HG02840 (cell line): ENCODE data around the gene TPD52L2.
"Not testable (repeated sequence)": the region's sequence is repeated elsewhere in the genome, so short reads cannot be mapped to it uniquely, and the experiment has no call there.

Source experiments
- ATAC-seq: cut with Tn5 transposase; IDR thresholded peaks from one replicate; pipeline ENCODE4 v1.9.1; 2021; ENCODE audit warnings: mild to moderate bottlenecking, moderate library complexity, moderate number of reproducible peaks; ENCODE audit not compliant: unreplicated experiment, low FRiP score

TPD52L2 gene

DNA sequence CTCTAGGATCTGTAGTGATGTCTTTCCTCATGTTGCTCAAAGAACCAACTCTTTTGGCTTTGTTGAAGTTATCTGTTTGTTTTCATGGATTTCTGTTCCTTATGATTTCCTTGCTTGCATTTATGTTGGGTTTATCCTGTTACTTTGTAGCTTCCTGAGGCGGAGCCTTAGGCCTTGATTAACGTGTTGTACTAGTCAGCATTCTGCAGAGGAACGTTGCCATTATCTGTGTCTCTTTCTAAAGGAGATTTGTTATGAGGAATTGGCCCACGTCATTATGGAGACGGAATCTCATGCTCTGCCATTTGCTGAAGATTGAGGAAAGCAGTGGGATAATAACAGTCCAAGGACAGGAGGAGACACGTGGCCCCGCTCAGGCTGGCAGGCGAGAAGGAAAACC lies 61.2 kb downstream of the TPD52L2 start:
- no peak for ATAC-seq

DNA sequence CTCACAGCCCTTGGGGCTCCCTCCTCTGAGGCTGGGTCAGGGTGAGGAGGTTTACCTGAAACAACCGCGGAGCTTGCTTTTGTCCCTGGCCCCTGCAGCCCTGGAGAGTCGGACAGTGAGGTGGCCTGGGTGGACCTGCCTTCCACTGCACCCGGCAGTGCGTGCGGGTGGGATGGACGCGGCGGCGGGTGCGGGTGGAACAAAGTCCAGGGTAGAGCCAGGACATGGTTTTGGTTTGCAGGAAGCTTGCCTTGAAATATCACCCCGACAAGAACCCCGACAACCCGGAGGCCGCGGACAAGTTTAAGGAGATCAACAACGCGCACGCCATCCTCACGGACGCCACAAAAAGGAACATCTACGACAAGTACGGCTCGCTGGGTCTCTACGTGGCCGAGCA lies 64.0 kb downstream of the TPD52L2 start:
- no peak for ATAC-seq

DNA sequence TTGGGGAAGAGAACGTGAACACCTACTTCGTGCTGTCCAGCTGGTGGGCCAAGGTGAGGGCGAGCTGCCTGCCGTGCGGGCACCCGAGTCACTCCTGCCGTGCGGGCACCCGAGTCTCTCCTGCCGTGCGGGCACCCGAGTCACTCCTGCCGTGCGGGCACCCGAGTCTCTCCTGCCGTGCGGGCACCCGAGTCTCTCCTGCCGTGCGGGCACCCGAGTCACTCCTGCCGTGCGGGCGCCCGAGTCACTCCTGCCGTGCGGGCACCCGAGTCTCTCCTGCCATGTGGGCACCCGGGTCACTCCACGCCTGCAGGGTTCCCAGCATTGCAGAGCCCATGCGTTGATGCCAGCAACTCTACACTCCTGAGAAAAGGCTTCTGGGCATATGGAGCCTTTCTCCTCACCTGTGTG lies 64.4 kb downstream of the TPD52L2 start:
- not testable (repeated sequence) for ATAC-seq

DNA sequence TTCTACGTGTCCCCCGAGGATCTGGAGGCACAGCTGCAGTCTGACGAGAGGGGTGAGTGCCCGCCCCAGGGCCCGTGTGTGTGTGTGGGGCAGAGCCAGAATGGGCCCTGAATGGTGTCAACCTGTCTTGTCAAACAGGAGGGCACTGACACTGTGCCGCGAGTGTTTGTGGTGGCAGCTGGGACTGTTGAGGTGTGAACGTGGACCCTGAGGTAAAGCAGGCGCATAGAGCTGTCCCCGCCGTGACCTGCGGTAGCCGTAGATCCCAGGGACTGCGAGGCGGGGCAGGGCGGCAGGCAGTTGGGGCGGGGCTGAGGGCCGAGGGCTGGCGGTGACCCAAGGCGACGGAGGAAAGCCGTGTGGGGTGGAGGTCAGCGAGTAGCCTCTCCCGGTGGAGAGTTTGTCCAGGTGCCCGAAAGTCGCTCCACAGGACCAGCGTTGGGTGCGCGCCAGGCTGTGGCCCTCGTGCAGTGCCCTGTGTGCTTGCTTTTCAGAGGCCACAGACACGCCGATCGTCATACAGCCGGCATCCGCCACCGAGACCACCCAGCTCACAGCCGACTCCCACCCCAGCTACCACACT lies 66.0 kb downstream of the TPD52L2 start:
- no peak for ATAC-seq

DNA sequence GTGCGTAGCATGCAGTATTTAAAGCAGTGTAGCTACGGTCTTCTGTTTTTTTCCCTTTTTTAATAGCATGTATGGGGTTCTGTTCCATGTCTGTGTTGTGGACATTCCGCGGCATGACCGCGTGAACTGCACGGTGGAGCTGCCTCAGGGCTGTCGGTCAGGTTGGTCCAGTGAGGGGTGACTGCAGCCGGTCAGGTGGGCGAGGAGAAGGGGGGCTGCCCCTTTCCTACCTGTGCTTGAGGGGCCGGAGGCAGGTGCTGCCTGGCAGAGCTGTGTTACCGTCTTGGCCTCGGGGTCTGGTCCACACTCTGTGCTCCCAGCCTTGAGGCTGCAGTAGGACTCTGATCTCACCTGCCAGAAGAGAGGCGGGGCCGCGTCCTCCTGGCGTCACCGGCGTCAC lies 66.7 kb downstream of the TPD52L2 start:
- ATAC-seq: no peak

DNA sequence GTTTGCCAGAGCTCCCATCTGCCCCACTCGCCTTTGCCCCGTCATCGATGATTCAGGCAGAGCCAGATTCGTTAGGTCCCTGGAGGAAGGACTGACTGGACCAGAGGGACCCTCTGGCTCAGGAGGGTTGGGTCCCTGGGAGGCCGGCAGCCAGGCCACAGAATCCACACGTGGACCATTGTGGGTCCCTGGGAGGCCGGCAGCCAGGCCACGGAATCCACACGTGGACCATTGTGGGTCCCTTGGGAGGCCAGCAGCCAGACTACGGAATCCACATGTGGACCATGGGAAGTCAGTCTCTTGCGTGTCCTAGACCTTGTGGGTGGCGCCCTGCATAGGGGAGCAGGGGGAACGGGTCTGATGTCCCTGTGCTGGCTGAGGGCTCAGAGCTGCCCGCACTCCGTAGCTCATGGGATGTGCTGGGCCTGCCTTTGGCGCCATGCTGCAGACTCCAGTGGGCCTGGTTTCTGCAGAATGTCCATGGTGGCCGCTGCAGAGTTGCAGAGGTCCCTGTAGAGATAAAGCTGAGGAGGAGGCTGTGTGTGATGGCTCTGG lies 67.6 kb downstream of the TPD52L2 start:
- ATAC-seq: no peak

DNA sequence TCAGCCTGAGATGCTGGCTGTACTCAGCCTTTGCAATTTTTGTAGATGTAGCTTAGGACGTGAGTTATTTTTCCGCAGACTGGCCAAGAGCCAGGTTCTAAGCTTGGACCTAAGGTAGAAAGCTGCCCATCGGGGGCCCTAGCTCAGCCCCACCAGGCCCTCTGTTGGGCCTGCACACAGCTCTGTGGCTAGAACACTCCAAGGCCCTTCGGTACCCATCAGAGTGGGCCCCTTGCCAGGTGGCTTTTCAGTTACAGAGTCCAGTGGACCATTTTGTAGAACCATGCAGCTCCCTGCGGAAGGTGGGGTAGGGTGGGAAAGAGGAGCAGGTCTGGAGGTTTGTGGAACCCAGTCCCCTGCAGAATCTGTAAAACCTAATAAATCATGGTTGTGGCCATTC lies 68.6 kb downstream of the TPD52L2 start:
- no peak for ATAC-seq

DNA sequence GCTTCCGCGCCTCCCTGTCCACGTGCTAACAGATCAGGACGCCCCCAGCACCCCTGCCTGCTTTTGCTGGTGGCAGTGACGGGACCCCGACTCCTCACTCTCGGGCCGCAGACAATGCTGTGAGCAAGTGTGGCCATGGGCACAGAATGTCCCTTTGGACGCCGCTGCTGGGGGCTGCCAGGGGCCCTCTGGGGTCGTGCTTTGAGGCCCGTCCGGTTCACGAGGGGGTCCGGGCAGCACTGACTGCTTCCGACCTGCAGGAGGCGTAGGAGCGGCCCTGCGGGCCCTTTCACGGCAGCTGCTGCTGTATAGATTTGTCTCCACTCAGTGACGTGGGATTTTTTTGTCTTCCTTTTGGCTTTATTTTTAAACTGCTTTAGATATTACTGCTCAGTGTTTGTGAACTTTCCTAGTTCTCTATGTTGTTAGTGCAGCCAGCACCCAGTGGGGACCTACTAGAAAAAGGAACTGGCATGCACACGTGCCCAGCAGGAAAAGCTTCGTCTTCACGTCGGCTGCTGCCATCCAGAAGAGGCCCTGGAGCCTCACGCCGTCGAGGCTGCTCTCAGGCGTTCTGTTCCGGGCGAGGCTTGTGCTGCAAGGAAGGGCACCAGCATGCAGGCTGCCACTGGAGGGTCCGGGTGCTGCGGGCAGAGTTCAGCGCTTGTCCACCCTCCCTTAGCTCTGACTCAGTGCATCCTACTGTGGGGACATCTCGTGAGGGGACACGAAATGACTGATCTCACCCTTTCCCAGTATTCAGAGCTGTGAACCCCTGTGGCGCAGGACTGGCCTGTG lies 69.4 kb downstream of the TPD52L2 start:
- ATAC-seq: no peak

DNA sequence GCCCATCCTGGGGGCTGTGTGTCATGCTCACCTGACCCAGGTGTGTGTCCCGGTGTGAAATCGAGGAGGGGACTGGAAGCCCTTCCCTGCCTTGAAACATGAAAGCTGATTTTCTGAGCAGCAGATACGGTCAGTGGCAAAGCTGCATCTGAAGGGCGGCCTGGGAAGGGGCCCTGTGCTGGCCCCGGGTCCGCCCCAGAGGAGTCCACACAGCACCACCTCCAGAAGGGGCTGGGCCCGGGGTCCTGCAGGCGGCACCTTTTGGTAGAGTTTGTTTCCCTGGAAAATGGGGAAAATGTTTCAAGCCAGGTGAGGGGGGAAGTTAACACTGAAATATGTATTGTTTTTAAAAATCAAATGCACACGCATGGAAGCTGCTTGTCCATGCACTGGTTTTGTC lies 70.4 kb downstream of the TPD52L2 start:
- no peak for ATAC-seq

DNA sequence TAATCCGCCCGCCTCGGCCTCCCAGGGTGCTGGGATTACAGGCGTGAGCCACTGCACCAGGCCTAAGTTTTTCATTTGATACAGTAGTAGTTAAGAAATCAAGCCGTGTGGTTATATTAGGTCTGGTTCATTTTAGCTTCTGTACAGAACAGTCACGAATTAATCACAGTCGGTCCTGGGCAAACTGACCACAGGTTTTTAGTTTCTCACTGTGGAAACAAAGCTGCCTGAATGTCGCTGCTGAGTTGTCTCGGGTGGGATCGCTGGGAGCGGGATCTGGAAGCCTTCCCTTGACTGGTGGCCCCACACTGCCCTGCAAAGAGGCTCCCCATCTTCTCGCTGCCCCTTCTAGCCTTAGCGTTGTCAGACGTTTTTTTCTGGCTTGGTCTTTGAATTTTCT lies 72.5 kb downstream of the TPD52L2 start:
- ATAC-seq: no peak

DNA sequence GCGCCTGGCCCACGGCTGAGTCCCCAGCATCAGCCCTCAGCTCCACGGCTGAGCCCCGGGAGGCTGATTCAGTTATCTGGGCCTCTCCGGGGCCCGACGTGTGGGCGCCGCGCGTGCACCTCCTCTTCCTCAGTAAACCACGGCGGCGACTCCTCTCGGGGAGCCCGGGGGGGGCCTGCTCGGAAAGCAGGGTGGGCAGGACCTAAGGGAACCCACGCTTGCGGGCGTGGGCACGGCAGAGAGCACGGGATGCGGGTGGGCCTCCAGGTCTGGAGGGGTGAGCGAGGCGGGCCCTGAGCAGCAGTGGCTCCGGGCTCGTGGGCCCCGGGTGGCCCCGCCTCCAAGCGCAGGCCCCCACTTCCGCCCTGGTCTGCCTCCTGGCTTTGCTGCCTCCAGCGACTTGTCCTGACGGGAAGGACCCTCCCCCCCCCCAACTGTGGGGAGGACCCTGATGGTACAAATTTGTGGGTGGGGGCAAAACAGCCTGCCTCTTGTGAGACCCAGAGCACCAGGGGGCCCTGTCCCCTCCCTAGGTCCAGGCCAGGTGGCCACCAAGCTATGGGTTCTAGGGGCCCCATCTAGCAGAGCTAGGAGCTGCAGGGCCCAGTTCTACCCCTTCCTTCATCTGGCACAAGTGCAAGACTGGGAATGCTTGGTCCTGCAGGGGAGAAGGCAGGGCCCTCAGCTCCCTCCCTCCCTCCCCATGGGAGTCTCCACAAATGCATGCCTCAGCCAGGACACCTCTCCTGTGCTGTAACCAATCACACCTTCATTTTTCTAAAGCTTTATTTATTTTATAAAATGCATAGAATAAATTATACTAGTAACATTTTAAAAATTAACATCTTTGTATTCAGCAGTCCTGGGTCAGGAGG lies 74.2 kb downstream of the TPD52L2 start:
- no peak for ATAC-seq

DNA sequence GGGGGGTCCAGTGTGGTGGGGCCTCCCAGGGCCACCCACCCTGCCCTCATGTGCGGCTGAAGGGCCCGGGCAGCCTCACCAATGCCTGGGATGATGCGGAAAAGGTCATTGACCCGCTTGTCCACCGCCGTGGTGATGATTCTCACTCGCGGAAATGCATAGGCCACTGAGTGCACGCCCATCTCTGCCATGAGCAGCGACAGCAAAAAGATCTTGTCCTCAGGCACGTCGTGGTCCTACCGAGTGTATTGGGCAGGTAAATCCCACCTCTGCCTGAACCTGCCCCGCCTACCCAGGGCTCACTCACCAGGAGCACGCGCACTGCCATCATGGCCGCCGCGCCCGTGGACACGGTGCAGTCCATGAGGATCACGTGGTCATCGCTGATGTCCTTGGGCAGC lies 75.0 kb downstream of the TPD52L2 start:
- ATAC-seq: no peak

DNA sequence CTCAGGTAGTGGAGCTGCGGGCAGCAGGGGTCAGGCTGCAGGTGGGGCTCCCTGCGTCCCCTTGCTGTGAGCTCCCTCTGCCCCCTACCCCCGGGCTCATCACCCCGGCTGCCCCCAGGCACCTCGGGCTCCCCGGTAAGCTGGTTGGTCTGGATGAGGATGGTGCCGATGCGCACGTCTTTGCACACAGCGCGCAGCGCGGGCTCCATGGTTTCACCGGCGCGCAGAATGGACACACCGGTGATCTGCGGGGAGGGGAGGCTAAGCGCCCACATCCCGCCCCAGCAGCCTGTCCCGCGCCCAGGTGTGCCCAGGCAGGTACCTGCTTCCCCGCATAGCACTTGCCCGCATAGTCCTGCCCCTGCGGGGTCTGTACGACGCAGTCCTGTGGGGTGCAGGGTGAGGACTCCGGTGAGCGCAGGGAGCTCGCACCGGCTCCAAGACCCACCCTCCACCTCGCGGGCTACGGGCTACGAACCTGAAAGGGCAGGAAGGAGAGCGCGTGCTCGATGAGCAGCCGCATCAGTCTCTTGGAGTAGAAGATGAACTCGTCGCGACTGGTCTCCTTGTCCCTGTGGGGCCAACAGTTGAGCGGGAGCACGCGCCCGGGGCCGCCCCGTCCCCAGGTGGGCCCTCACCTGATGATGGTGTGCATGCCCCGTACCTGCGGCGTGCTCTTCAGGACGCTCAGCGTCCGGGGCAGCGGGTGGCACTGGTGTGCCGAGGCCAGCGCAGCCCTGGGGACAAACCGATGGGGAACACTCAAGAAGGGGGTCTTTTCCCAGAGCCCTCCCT lies 75.6 kb downstream of the TPD52L2 start:
- no peak for ATAC-seq
